Eye (tissue), 1 donor: Measurements from ENCODE around the gene EFR3B.
"Not testable (repeated sequence)": the region's sequence is repeated elsewhere in the genome, so short reads cannot be mapped to it uniquely, and the experiment has no call there.

Experiments
- DNase-seq: peaks from one replicate; pipeline ENCODE4 v3.0.0-alpha.2; 2015

Gene EFR3B

GRCh38 chr2:25073914-25074313, 32.0 kb downstream of the EFR3B start:
- DNase-seq, result no peak

- DNase-seq, result no peak
These were observed 33.0 kb downstream of the EFR3B start for GRCh38 chr2:25074826-25075225.

DNA sequence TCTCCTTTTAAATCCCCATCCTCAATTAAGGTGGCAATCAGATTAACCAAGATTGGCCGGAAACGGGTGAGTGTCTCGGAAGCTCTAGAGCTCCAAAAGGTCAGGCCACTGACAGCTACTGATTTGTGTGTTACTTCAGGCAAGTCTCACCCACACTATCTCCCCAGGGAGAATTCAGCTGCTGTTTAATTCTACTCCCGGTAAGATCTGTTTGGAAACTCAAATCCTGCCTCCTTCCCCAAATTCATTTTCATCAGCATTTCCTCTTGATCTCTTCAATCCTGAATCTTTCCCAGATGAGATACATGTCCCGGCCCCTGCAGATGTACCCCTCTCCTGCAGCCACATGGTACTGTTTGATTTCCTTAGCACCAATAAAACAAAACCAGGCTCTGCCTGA, 34.9 kb downstream of the EFR3B start:
- DNase-seq, result peak; percentile 68

DNA sequence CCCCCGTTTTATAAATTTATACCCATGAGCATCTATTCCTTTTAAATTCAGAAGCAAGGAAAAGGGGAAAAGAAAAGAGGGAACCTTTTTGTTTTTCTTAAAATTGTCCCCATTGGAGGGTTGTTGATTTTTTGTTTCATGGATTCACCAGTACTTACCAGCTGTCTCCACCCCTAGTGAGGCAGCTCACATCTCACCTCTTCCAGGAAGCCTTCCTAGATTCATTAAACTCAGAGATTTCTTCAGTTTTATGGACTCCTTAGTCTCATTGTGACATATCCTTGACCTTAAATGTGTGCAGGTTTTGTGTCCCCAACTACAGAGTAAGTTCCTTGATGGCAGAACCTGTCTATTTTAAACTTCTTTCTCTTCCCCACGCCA, 35.9 kb downstream of the EFR3B start:
- peak; percentile 13 for DNase-seq

DNA sequence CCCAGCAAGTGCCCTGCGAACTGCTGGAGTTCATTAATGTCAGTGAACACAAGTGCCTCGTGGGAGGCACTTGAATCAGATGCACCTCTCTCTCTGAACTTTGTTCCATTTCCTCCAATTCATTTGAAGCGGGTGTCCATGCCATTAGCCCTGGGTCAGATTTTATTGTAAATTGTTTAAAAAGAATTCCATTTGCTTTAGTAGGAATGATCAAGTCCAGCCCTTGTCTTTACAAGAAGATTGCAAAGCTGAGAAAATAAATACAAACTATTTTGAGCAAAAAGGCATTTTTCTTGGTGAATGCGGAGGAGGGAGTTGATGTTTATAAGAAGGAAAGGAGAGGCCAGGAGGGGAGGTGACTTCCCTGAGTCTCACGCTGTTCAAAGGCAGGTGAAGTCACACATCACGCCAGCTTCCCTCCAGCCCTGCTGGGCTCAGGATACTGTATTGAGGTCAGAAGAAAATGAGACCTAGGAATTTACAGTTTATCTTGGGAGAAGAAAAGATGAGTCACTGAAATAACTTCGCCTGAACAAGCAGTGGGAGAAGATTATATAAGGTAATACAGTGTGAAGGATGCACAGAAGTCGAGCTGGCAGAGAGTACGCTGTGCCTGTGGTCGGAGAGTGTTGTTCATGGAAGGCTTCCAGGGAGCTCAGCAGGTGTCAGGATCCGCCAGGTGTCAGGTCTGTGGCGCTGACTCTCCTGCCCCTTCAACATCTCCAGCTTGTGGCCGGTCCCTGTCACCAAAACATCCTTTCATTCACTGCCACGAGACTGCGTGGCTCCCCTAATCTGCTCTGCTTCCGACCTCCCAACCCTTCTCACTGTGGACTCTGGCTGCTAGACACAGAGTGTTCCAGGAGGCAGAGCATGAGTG, 36.5 kb downstream of the EFR3B start:
- DNase-seq, result peak; percentile 50

GRCh38 chr2:25079050-25079635, 37.3 kb downstream of the EFR3B start:
- DNase-seq, result no peak

DNA sequence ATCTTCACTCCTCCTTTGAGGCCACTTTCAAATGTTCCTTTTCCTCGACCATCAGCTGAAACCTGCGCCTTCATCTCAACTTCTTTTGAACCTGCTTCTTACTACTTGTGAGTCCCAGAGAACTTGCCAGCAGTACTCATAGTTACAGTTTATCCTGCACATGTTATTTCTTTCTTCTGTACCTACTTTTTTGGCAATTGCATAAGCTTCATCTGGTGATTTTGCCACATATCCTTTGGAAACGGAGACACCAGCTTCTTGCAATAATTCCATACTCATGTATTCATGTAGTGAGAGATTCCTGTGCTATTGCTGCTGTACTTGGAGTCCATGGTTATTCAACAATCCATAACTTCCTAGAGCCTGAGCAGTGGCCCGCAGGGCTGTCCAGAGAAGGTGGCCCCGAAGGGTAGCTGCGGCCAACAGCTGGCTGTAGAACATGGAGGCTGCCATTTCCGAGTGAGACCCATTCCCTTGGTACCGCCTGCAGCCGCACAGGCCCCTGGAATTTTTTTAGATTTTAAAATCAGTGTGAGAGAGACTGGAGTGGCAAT, 39.4 kb downstream of the EFR3B start:
- no peak for DNase-seq

GRCh38 chr2:25082002-25082622, 40.2 kb downstream of the EFR3B start:
- no peak for DNase-seq

GRCh38 chr2:25085761-25086560, 44.1 kb downstream of the EFR3B start:
- DNase-seq, result no peak

DNA sequence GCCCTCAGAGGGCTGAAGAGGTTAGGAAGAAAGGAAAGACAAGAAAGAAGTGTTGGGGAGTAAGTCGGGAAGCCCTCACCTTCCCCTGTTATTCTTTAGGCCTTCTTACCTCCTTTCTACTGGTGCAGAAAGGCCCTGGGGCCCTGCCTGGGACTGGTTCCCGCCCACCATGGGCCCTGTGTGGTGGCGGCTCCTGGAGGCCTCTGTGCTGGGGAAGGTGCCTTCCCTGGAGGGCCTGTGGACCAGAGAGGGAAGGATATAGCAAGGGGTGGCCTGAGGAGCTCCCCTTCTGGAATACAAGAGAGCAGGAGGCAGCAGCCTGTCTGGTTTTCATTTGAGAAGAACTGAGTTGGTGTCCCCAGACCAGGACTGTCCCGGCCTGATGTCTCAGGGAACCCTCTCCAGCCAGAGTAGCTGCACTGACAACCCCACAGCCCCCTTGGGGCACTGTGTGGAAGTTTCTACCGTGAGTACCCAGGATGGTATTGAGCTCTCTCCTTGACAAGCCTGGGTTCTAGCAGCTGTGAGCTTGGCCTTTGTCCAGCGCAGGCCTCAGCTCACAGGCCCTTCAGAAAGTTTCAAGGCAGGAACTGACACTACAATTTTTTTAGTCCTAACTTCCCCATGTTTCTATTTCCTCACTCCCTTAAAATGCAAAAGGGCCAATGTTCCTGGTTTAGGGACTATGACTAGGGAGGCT, 47.1 kb downstream of the EFR3B start:
- no peak for DNase-seq

DNA sequence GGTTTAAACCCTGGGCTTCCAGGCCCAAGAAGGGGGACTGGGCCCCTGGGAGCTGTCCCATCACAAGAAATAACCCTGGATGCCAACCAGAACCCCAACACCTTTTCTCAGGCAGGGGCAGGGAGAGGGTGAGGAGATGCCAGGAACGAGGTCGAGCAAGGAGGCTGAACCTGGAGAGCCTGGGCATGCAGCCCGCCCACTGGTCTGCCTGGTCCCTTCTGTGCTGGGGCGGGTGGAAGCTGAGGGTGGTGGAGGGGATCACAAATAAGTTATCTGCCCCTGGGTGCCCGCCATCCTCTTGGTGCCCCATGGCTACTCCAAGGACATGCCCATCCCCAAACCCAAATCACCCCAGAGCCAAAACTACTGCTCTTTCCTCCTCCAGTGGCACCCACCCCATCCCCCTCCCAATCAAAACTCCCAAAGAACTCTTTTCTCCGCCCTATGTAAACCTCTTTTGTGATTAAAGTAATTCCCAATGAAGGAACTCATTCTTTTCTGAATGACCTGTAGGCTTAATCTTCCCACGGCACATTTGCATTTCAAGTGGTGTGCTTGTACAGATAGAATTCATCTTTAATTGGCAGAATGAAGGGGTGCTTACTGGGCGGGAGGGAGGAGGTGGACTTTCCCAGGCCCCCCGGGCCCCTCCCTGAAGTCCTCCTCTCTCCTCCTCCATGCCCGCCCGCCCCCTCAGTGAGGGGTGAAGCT, 47.9 kb downstream of the EFR3B start:
- peak; percentile 40 for DNase-seq

- peak; percentile 39 for DNase-seq
These were observed 48.9 kb downstream of the EFR3B start for GRCh38 chr2:25090801-25091200.

DNA sequence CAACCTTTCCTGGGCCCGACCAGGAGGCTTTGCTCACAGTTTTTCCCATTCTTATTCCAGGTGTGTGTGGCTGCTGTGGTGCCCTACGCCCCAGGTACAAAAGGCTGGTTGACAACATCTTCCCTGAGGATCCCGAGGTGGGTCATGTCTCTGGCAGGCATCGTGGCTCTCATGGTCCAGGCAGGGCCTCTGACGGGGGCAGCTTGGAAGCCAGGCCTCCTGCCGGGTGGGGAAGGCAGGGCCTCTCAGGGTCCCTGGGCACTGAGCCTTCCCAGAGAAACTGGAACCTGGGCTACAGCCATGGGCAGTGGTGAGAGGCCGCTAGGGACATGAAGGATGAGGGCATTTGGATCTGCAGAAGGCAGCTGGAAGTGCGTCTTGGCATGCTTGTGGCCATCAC, 49.4 kb downstream of the EFR3B start:
- peak; percentile 17 for DNase-seq

DNA sequence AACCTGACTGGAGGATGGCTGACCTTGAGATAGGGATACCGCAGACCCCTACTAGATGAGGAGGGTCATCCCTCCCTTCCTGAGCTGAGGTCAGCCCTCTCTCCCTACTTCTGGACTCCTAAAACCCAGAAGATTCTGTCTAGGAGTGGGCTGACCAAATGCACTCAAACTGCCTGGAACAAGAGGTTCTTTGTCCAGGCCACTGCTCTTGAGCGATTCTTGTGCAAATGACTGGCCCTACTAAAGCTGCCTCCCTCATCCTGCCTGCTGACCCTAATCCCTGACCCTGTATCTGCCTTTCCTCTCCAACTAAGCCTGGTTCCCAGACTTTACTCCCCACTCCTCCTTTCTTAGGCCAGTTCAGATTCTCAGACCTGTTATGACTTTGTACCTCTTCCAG, 56.2 kb downstream of the EFR3B start:
- DNase-seq, result no peak

- DNase-seq, result peak; percentile 62
These were observed 57.0 kb downstream of the EFR3B start for GRCh38 chr2:25098670-25099486.

DNA sequence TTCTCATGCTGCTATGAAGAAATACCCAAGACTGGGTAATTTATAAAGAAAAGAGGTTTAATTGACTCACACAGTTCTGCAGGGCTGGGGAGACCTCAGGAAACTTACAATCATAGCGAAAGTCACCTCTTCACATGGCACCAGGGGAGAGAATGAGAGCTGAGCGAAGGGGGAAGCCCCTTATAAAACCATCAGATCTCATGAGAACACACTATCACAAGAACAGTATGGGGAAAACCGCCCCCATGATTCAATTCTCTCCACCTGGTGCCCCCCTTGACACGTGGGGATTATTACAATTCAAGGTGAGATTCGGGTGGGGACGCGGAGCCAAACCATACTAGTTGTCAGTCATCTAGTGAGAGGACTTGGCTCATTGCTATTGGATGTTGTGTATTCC, 60.5 kb downstream of the EFR3B start:
- DNase-seq, result not testable (repeated sequence)

- no peak for DNase-seq
These were observed 61.5 kb downstream of the EFR3B start for GRCh38 chr2:25103287-25103871.

DNA sequence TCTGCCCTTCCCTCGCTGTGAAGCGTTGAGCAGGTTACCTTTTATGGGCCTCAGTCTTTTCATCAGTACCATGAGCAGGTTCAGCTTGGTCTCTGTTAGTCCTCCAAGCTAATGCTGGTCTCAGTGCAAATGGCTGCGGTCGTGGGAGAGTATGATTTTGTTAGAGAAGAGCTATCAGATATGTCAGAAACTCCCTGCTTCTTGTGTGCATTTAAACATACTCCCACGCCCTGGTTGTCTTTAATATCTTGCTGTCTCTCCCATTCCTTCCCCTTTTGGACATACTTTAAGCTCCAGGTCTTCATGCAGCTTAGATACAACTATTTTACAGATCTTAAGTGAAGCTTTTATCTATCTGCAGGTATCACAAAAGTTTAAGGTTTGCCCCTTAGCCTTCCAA, 62.9 kb downstream of the EFR3B start:
- no peak for DNase-seq

DNA sequence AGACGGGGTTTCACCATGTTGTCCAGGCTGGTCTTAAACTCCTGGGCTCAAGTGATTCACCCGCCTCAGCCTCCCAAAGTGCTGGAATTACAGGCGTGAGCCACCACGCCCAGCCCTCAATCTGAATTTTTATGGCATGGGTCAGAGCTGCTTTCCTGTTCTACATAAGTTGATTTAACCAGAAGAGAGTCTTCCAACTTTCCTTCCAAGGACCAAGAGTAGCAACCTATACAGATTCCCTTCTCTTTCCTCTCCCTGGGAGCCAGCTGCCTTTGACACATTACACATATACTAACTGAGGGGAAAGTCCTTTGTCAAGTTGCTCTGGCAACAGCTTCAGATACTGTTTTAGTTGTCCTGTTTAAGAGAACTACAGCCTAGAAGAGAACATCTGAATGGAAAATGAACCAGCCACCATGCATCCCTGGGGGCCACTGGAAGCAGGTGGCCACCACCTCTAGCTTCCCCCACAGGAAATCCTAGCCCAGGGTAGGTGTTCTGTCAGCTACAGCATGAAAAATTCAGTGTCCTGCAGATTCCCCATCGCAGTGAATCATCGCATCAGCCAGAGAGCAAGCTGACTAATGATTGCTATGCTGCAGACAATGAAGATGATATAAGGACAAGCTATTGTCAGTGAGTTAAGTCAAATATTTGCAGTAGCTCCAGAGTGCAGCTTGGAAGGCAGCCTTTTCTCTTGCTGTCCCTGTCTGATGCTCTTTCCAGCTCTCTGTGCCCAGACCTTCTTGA, 63.6 kb downstream of the EFR3B start:
- DNase-seq, result peak; percentile 25

GRCh38 chr2:25109822-25110221, 67.9 kb downstream of the EFR3B start:
- no peak for DNase-seq
